Prostate gland (tissue), 2 donors: ENCODE measurements around the gene MOB3C.

Experiments
- CTCF ChIP-seq, 4 experiments: fragments of 200-600 bp in 2 of 4; fragments of 450-650 bp in 2 of 4; sonication (generic) in 2 of 4; IDR thresholded peaks; 1 replicate in 3 of 4; 2 replicates in 1 of 4; pipeline ENCODE4 v1.5.1; 2016 to 2019; ENCODE audit warnings: antibody characterized with exemption in 4 of 4, mild to moderate bottlenecking in 2 of 4, moderate library complexity in 2 of 4
- POLR2AphosphoS5 ChIP-seq: sonication (generic); formaldehyde crosslinking; IDR thresholded peaks from one replicate; pipeline ENCODE4 v1.6.1; 2017; ENCODE audit warnings: antibody characterized with exemption

GRCh38 chr1:46653405-46653958 lies 36.9 kb upstream of the MOB3C start:
- no peak for TF ChIP-seq CTCF (IDR thresholded peaks at IDR 0.05)
- no peak for TF ChIP-seq POLR2AphosphoS5
